SU-DHL-6 (cell line): ENCODE data around the gene LHPP.

Experiments used
- CTCF ChIP-seq: fragments of 200-600 bp; sonication (generic); IDR thresholded peaks from one replicate; pipeline ENCODE4 v1.5.1; 2017; ENCODE audit warnings: antibody characterized with exemption, mild to moderate bottlenecking, low read length, moderate library complexity; ENCODE audit not compliant: insufficient read depth, poor library complexity, severe bottlenecking
- EZH2phosphoT487 ChIP-seq: fragments of 200-600 bp; sonication (generic), shearing (Covaris generic); conservative IDR thresholded peaks from 2 replicates; pipeline ENCODE4 v1.6.1; 2018; ENCODE audit warnings: mild to moderate bottlenecking, antibody characterized with exemption, low read length, moderate library complexity, mixed read lengths

GRCh38 chr10:124473070-124473469 is 11.4 kb downstream of the LHPP start:
- TF ChIP-seq CTCF (no peak), EZH2phosphoT487 (no peak)
